ENCODE results near the gene DNAJA2.

DNAJA2 gene

GRCh38 chr16:46926470-46927225 is 46.8 kb downstream of the DNAJA2 start:
- no peak for DNase-seq

DNA sequence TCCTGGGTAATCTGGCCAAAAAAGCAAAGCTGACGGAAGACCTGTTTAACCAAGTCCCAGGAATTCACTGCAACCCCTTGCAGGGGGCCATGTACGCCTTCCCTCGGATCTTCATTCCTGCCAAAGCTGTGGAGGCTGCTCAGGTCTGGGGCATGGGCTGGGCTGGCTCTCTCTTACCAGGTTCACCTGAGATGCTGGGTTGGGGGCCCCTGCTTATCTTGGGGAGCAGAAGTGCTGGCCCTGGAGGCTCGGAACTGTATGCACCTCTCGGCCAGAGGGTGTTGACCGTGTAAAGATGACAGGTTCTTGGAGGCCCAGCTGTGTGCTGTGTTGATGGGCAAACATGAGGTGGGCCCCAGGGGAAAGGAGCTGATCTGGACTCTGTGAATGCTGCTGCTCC is 49.1 kb downstream of the DNAJA2 start:
- DNase-seq, result no peak

GRCh38 chr16:46923513-46924295 is 49.8 kb downstream of the DNAJA2 start:
- DNase-seq, result no peak

- DNase-seq, result no peak
Observed at GRCh38 chr16:46922239-46922638, 51.2 kb downstream of the DNAJA2 start.

DNA sequence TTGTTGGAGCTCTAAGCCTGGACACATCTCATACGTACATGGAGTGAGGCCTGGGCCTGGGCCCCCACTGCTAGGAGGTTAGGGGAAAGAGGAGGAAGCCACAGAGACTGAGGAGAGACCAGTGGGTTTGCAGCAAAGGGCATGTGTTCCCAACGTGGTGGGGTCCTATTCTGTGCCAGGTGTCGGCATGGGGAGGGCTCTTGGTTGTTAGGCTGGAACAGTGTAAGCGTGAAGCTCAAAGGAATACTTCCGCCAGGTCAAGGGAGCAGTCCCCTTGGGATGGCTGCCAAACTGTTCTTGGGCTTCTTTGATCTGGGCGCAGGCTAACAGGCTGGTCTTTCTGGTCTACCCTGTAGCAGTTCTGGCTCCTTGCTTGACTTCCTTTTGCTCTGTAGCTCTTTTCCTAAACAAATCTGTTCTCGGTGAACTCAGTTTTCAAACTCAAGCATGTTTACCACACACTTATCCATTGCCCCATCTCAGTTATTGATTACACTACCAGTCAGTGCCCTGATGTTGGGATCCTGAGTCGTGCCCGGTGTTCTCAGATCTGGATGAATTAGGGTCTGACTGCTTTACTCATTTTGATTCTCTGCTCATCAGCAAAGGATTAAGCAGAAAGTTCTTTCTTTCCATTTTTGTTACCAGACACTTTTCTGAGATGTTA is 52.9 kb downstream of the DNAJA2 start:
- DNase-seq, result no peak

- DNase-seq, result peak; percentile 57
Observed at GRCh38 chr16:46918905-46919792, 54.3 kb downstream of the DNAJA2 start.

DNA sequence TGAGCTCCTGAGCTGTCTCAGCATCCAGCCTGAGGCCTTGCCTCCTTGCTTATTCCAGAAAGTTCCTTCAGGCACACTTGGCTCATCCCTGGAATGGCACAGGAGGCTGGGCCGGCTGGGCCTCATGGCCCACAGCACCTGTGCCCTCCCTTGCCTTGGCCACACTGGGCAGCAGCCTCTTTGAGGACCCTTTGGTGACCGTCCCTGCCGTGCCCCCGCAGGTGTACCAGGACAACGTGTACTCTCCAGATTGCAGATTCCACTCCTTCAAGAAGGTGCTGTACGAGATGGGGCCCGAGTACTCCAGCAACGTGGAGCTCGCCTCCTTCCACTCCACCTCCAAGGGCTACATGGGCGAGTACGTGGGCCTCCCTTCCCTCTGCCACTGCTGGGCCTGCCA is 55.1 kb downstream of the DNAJA2 start:
- DNase-seq, result no peak

GRCh38 chr16:46916980-46917379 is 56.5 kb downstream of the DNAJA2 start:
- DNase-seq, result peak; percentile 52

GRCh38 chr16:46915483-46916025 is 57.9 kb downstream of the DNAJA2 start:
- DNase-seq, result no peak

DNA sequence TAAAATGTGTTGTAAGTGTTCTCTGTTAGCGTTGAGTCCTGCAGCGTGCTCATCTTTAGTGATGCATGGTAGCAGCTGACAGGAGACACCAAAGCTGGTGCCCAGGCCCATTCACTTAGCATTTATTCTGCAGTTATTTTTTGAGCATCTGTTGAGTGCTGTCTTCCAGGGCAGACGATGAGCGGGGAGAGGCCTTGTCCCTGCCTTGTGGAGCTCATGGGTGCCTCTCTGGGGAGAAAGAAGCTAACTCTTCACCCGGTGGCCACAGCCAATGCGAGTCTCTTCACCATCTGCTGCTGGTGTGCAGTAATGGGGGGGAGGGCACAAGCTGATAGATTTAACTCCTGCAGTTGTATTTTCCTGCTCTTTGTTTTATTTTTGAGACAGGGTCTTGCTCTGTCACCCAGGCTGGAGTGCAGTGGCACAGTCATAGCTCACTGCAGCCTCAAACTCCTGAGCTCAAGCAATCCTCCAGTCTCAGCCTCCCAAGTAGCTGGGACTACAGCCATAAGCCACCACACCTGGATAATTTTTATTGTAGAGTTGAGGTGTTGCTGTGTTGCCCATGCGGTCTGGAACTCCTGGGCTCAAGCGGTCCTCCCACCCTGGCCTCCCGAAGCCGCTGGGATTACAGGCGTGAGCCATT is 58.8 kb downstream of the DNAJA2 start:
- peak; percentile 9 for DNase-seq

GRCh38 chr16:46911650-46912049 is 61.8 kb downstream of the DNAJA2 start:
- no peak for DNase-seq

- DNase-seq, result no peak
Observed at GRCh38 chr16:46911038-46911437, 62.4 kb downstream of the DNAJA2 start.

DNA sequence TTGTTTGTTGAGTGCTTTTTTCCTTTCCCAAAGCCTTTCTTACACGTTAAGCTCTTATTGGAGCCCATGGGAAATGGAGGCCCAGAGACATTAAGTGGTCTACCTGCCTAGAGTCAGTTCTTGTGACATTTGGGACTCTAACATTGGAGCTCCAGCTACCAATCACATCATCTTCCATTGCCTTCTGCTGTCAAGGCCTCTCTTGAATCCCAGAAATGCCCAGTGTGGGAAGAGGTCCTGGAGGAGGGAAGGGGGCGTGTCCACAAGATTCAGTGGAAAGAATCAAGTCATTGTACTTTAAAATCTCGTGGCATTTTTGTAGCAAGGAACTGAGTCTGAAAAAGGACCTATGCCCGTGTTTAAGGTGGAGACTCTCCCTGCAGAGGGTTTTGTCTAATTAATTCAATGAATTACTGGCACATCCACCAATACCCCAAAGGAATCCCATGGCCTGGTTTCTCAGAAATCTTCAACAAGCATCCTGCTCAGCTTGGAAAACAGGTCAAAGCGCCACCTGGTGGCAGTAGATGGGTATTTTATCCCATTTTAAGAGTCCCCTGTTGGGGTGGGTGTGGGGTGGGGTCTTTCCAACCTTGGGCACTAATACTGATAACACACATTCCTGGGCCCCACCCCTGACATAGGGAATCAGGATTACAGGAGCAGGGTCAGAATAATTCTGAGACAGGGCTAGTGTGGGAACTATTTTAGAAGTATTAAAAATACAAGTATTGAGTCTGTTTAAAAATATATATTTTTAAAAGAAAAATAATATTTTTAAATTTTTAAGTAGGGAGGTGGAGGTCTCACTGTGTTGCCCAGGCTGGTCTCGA is 64.7 kb downstream of the DNAJA2 start:
- DNase-seq, result peak; percentile 85

- DNase-seq, result no peak
Observed at GRCh38 chr16:46907061-46907774, 66.3 kb downstream of the DNAJA2 start.

- DNase-seq, result no peak
Observed at GRCh38 chr16:46906360-46907060, 67.0 kb downstream of the DNAJA2 start.
